ENCODE measurements around the gene MYCBPAP. TPM values are rescaled to one million over a fixed set of nuclear protein-coding genes. Genes with fewer than 3 reads are reported as not detected.

MYCBPAP gene
- total and polyA plus RNA-seq, 8 donors = 1.4 to 9.1 (median 5.8) TPM

DNA sequence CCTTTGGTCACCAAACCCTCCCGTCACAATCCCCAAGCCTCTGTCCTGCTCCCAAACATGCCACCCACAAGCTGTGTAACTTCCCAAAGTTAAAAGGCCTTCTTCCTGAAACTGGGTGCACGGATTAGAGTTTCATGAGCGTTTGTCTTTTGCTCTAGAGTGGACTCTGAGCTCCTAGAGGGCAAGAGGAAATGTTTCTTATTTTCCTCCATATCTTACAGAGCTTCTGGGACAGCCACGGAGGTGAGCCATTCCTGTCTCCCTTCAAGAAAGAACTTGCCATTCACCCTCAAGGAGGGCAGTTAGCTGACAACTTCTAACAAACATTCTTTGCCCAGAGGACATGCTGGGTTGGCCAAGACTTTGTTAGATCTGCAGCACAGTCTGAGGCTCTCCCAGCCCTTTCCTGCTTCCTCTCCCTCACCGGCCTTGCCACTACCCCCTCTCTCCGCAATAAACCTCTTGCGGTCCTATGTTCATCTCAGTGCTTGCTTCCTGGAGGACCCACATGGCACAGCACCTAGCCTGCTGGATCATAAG lies 2.6 kb upstream of the MYCBPAP start:
- Histone ChIP-seq H3K27me3 (no peaks in the 10 kb centered on the region), H3K9me3 (no peaks in the 10 kb centered on the region), H3K4me3 (no peak overlapping the region), H3K36me3 (no peaks in the 10 kb centered on the region), H3K27ac (no peak overlapping the region), H3K4me1 (peaks cover 0 to 10% of the 10 kb centered on the region in 2 donors)
- DNase-seq (no peak), ATAC-seq (no peak)
- intact Hi-C loops (cut with DNase I) = no loop called here
- TF ChIP-seq, protein P1, sequence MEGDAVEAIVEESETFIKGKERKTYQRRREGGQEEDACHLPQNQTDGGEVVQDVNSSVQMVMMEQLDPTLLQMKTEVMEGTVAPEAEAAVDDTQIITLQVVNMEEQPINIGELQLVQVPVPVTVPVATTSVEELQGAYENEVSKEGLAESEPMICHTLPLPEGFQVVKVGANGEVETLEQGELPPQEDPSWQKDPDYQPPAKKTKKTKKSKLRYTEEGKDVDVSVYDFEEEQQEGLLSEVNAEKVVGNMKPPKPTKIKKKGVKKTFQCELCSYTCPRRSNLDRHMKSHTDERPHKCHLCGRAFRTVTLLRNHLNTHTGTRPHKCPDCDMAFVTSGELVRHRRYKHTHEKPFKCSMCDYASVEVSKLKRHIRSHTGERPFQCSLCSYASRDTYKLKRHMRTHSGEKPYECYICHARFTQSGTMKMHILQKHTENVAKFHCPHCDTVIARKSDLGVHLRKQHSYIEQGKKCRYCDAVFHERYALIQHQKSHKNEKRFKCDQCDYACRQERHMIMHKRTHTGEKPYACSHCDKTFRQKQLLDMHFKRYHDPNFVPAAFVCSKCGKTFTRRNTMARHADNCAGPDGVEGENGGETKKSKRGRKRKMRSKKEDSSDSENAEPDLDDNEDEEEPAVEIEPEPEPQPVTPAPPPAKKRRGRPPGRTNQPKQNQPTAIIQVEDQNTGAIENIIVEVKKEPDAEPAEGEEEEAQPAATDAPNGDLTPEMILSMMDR (IDR thresholded peaks at IDR 0.05) = no peak

DNA sequence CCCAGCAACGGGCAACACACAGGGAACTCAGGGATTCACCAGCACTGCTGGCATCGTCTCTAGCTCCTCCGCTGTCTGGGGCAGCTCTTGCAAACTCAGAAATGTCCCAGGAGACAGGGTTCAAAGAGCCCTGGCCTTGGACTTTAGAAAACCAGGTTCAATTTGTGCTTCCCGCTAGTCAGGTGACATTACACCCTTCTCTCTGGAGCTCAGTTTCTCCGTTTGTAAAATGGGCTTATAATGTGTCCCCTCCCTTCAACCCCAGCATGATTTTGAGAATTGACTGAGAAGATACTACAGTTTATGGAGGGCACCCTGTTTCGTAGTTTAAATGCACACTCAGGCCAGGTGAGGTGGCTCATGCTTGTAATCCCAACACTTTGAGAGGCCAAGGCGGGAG lies 1.9 kb upstream of the MYCBPAP start:
- no peaks in the 10 kb centered on the region for H3K36me3 ChIP-seq
- H3K4me3 ChIP-seq = no peak overlapping the region
- H3K27ac ChIP-seq = no peak overlapping the region
- TF ChIP-seq, protein P1 (IDR thresholded peaks at IDR 0.05) = no peak
- peaks cover 0 to 14% of the 10 kb centered on the region in 2 donors for H3K4me1 ChIP-seq
- no peaks in the 10 kb centered on the region for H3K9me3 ChIP-seq
- no peak for ATAC-seq
- DNase-seq = no peak
- intact Hi-C loops (cut with DNase I) = no loop called here
- H3K27me3 ChIP-seq = no peaks in the 10 kb centered on the region

DNA sequence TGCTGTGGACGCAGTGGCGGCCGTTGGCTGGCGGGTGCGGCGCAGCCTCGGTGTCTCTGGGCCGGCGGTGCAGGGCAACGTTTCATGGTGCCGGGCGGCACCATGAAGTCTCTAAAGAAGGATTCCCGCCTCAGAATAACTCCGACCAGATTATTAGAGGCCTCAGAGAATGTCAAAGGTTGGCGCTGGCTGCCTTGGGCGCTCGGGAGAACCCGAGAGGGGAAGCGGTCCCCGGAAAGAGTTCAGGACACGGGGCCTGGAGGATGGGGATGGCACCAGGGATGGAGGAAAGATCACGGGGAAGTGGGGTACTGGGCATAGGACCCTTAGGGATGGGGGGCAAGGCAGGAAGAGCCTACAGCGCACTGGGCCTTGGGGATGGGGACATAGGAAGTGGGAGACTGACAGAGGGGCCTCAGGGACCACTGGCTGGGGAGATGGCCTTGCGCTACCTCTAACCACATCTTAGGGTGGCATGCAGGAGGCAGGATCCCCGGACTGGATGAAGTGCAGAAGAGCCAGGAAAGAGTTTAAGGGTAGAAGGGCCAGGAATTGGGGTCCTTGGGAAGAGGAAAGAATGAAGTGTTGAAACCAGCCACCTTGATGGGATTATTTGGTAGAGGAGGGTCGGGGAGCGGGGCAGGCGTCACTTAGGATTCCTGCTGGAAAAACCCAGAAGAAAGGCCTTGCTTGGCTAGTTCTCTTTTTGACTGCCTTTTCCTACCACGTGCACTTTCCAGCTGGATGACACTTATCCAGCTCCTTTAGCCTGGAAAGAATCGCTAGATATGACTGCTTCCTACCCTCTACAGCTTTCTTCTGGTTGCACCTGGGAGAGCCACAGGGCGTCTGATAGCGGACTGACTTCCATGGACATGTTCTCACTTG lies 578 bp downstream of the MYCBPAP start:
- H3K36me3 ChIP-seq = no peaks in the 10 kb centered on the region
- DNase-seq = peak in 2 of 4 donors; percentile 3 to 33
- no peaks in the 10 kb centered on the region for H3K9me3 ChIP-seq
- TF ChIP-seq, protein P1 (IDR thresholded peaks at IDR 0.05) = no peak
- peak overlapping the region; percentile 39 to 66 for H3K27ac ChIP-seq
- H3K4me3 ChIP-seq = peak overlapping the region; percentile 49 to 55
- intact Hi-C loops (cut with DNase I) = no loop called here
- H3K27me3 ChIP-seq = no peaks in the 10 kb centered on the region
- no peak for ATAC-seq
- peaks cover 0 to 14% of the 10 kb centered on the region in 2 donors for H3K4me1 ChIP-seq

DNA sequence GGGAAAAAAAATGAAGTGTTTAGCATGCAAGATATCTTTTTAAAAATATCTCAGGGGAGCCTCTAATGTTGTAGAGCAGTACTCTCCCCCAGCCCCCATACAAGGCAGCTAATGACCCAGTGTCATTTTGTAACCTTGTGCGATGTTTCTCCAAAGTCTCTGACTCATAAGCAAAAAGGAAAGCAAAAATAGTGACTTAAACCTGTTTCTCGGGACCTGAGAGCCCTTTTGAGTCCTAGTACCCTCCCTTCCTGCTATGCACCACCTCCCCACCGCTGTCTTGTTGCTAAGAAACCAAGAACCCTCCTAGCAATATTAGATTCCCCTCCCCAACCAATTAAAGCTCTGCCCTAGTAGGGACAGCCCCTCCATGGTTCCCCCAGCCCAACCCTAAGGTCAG lies 2.8 kb downstream of the MYCBPAP start:
- peak in 1 of 4 donors; percentile 58 for DNase-seq
- H3K27ac ChIP-seq = no peak overlapping the region

DNA sequence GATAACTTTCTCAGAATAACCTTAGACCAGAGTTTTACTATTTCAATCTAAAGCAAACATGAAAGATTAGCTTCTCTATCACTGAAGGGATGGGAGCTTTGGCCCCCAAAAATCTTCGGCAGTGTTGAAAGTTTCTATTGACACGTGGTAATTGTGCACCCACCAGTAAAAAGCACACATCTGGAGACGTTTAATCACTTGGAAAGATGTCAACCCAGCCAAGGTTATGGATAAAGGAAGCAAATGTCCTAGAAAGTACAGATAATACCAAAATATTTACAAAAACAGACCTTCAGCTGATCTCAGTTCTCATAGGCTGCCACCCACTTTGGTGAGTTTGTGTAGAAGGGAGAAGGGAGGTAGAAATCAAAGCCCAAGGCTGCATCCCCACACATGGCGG lies 5.3 kb downstream of the MYCBPAP start:
- ATAC-seq (no peak), DNase-seq (no peak)
- Histone ChIP-seq H3K9me3 (no peaks in the 10 kb centered on the region), H3K36me3 (no peaks in the 10 kb centered on the region), H3K27ac (no peak overlapping the region), H3K27me3 (no peaks in the 10 kb centered on the region), H3K4me1 (peaks cover 0 to 13% of the 10 kb centered on the region in 2 donors), H3K4me3 (no peak overlapping the region)
- intact Hi-C loops (cut with DNase I) = no loop called here
- TF ChIP-seq, protein P1 (IDR thresholded peaks at IDR 0.05) = no peak

More for the DNA sequence above, 2.8 kb downstream of the MYCBPAP start:
- Histone ChIP-seq H3K9me3 (no peaks in the 10 kb centered on the region), H3K4me1 (peaks cover 0 to 14% of the 10 kb centered on the region in 2 donors), H3K4me3 (no peak overlapping the region), H3K27me3 (no peaks in the 10 kb centered on the region), H3K36me3 (no peaks in the 10 kb centered on the region)
- TF ChIP-seq, protein P1 (IDR thresholded peaks at IDR 0.05) = no peak
- peak; percentile 37 for ATAC-seq
- intact Hi-C loops (cut with DNase I) = no loop called here
